ENCODE data around the gene CAPNS1. TPM values are rescaled to one million over a fixed set of nuclear protein-coding genes. Genes with fewer than 3 reads are reported as not detected.

The CAPNS1 gene
- total RNA-seq (2022) (480 and 489 TPM in 2 replicates), Bru-seq, nascent RNA (percentile 72 among the genes with signal in this experiment), BruChase-seq, experiment 1, labeled RNA remaining after a 2-hour chase (percentile 73 among the genes with signal in this experiment), BruChase-seq, experiment 2, labeled RNA remaining after a 6-hour chase (percentile 86 among the genes with signal in this experiment)
- long read RNA-seq, transcript CAPNS1-201 (11 exons, 1,918 nt): major isoform, 19 of 72 reads
- long read RNA-seq, partial matches to known transcripts: 44 of 72 reads
- long read RNA-seq, other reads (novel, unspliced or antisense): 7 of 72 reads

DNA sequence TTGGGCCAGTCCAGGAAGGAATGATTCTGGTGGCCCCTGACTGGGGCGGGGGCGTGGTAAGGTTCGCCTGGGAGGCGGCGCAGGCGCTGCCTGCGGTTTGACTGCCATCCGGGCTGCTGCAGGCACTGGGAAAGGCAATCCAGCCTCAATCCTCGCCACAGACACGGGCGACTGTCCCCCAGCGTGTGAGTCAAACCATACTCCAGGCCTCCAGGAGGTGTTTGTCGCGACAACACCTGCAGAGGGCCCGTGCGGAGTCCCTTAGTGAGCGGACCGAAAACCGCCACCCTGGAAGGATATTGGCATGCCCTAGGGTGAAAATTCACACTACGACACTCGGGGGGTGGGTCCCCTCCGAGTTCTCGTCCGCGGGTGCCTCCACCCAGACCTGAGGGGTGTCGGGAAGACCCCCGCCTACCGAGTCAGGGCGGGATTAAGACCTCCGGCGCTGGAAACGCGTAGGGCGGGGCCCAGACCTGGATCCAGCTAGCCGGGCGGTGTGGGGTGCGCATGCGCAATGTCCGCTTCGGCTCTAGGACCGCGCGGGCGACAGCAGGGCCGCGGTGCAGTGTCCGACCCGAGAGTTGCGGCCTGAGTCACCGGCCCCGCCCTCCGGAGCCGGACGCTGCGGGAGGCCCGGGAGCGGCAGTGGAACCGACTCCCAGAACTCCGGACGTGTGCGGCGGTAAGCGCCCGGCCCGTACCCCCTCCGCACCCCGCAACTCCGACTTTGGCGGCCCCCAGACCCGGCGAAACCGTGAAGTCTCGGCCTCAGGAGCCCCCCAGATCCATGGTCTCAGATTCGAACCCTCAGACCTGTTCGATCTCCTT, at the start of gene CAPNS1:
Gene CAPNS1, plus strand, starts transcription at position 594 of the 831 bp plus-strand sequence. CDS start 946 bp downstream, outside the sequence.
- Mint-ChIP-seq H3K36me3 (ENCODE audit: insufficient read depth, unreplicated experiment) (peaks cover 36% of the 10 kb centered on the region), H3K4me1 (ENCODE audit: low read depth, unreplicated experiment) (peaks cover 21% of the 10 kb centered on the region), H3K27me3 (ENCODE audit: insufficient read depth, unreplicated experiment) (no peaks in the 10 kb centered on the region), H3K4me3 (ENCODE audit: unreplicated experiment) (peak within 1 kb of the TSS; percentile 93), H3K9me3 (ENCODE audit: unreplicated experiment) (peaks cover 9% of the 10 kb centered on the region), H3K27ac (ENCODE audit: unreplicated experiment) (peak within 1 kb of the TSS; percentile 91)
- Histone ChIP-seq H3K4me3 (ENCODE audit: low read depth, low read length) (peak within 1 kb of the TSS; percentile 70), H3K36me3 (ENCODE audit: control insufficient read depth, insufficient read depth, low read length) (0 out of 2 replicates have a peak, but pooled peaks cover 3% of the 10 kb centered on the region), H3K9me3 (no peaks in the 10 kb centered on the region; the same call in 1 of the 2 replicates), H3K4me1 (peaks cover 7% of the 10 kb centered on the region), H3K27me3 (replicated peaks; ENCODE audit: control insufficient read depth, insufficient read depth, low read length) (no peaks in the 10 kb centered on the region)
- CTCF ChIA-PET: interaction anchor here (1.5 kb wide), 1 partner anchor 12 kb away, joined by 10 read pairs; no protein-coding TSS in a partner anchor
- POLR2A ChIA-PET: interaction anchor here (0.6 to 2.0 kb wide), 5 partner anchors 10 to 172 kb away, joined by 4 to 12 read pairs (median 5); partner anchors contain the start of genes ZNF146 and ZNF565
- DNase-seq: peak; percentile 97 to 99
- TF ChIP-seq, protein P1, sequence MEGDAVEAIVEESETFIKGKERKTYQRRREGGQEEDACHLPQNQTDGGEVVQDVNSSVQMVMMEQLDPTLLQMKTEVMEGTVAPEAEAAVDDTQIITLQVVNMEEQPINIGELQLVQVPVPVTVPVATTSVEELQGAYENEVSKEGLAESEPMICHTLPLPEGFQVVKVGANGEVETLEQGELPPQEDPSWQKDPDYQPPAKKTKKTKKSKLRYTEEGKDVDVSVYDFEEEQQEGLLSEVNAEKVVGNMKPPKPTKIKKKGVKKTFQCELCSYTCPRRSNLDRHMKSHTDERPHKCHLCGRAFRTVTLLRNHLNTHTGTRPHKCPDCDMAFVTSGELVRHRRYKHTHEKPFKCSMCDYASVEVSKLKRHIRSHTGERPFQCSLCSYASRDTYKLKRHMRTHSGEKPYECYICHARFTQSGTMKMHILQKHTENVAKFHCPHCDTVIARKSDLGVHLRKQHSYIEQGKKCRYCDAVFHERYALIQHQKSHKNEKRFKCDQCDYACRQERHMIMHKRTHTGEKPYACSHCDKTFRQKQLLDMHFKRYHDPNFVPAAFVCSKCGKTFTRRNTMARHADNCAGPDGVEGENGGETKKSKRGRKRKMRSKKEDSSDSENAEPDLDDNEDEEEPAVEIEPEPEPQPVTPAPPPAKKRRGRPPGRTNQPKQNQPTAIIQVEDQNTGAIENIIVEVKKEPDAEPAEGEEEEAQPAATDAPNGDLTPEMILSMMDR (IDR thresholded peaks at IDR 0.05; ENCODE audit: insufficient read depth in 1 of 2, low read depth in 1 of 2, low read length in 1 of 2, severe bottlenecking in 1 of 2, unreplicated experiment in 1 of 2): peak; percentile 33 to 46
- intact Hi-C loops (cut with micrococcal nuclease; ENCODE audit: unreplicated experiment): loop anchor here (1.0 to 2.0 kb wide), 4 partner anchors 11 to 76 kb away; partner anchors contain the start of genes POLR2I, TBCB and ZNF146
- no TSS peak for BruUV-seq (replicated peaks)

GRCh38 chr19:36090910-36091695, 48.8 kb upstream of the CAPNS1 start:
- no peak overlapping the region for H3K4me3 Mint-ChIP-seq (ENCODE audit: unreplicated experiment)
- ChIA-PET CTCF (no interaction called here), POLR2A (no interaction called here)
- Histone ChIP-seq H3K4me1 (no peaks in the 10 kb centered on the region), H3K4me3 (ENCODE audit: low read depth, low read length) (no peak overlapping the region), H3K36me3 (ENCODE audit: control insufficient read depth, insufficient read depth, low read length) (peaks cover 1% of the 10 kb centered on the region; the same call in 1 of the 2 replicates), H3K9me3 (no peaks in the 10 kb centered on the region), H3K27me3 (replicated peaks; ENCODE audit: control insufficient read depth, insufficient read depth, low read length) (no peaks in the 10 kb centered on the region)
- H3K27ac Mint-ChIP-seq (ENCODE audit: unreplicated experiment): no peak overlapping the region
- intact Hi-C loops (cut with micrococcal nuclease; ENCODE audit: unreplicated experiment): no loop called here
- H3K27me3 Mint-ChIP-seq (ENCODE audit: insufficient read depth, unreplicated experiment): no peaks in the 10 kb centered on the region
- DNase-seq: no peak
- BruUV-seq (replicated peaks): no TSS peak
- peaks cover 70% of the 10 kb centered on the region for H3K36me3 Mint-ChIP-seq (ENCODE audit: insufficient read depth, unreplicated experiment)
- H3K4me1 Mint-ChIP-seq (ENCODE audit: low read depth, unreplicated experiment): no peaks in the 10 kb centered on the region
- TF ChIP-seq, protein P1 (IDR thresholded peaks at IDR 0.05; ENCODE audit: insufficient read depth in 1 of 2, low read depth in 1 of 2, low read length in 1 of 2, severe bottlenecking in 1 of 2, unreplicated experiment in 1 of 2): no peak
- no peaks in the 10 kb centered on the region for H3K9me3 Mint-ChIP-seq (ENCODE audit: unreplicated experiment)

DNA sequence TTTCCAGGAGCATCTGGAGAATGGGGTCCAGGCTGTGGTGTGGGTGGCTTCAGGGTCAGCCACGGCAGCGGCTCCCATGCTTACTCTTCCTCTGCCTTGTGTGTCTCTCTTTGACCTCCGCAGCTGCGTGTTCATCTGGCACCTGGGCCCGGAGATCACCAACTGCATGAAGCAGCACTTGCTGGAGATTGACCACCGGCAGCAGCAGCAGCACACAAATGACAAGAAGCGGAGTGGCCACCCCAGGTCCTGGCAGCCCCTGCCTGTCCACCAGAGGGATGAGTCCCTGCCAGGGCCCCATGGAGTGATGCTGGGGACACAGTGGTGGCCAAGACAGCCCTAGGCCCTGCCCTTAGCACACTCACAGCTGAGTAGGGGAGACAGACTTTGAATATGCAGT, 47.3 kb upstream of the CAPNS1 start:
- H3K36me3 ChIP-seq (ENCODE audit: control insufficient read depth, insufficient read depth, low read length): peaks cover 1% of the 10 kb centered on the region; the same call in 1 of the 2 replicates
- no peaks in the 10 kb centered on the region for H3K4me1 Mint-ChIP-seq (ENCODE audit: low read depth, unreplicated experiment)
- H3K27me3 Mint-ChIP-seq (ENCODE audit: insufficient read depth, unreplicated experiment): no peaks in the 10 kb centered on the region
- no peaks in the 10 kb centered on the region for H3K27me3 ChIP-seq (replicated peaks; ENCODE audit: control insufficient read depth, insufficient read depth, low read length)
- no peaks in the 10 kb centered on the region for H3K9me3 Mint-ChIP-seq (ENCODE audit: unreplicated experiment)
- H3K4me1 ChIP-seq: no peaks in the 10 kb centered on the region
- intact Hi-C loops (cut with micrococcal nuclease; ENCODE audit: unreplicated experiment): no loop called here
- peaks cover 59% of the 10 kb centered on the region for H3K36me3 Mint-ChIP-seq (ENCODE audit: insufficient read depth, unreplicated experiment)
- no peak overlapping the region for H3K4me3 ChIP-seq (ENCODE audit: low read depth, low read length)
- TF ChIP-seq, protein P1 (IDR thresholded peaks at IDR 0.05; ENCODE audit: insufficient read depth in 1 of 2, low read depth in 1 of 2, low read length in 1 of 2, severe bottlenecking in 1 of 2, unreplicated experiment in 1 of 2): no peak
- no peak for DNase-seq
- ChIA-PET CTCF (no interaction called here), POLR2A (no interaction called here)
- H3K4me3 Mint-ChIP-seq (ENCODE audit: unreplicated experiment): no peak overlapping the region
- BruUV-seq (replicated peaks): no TSS peak
- H3K9me3 ChIP-seq: no peaks in the 10 kb centered on the region
- H3K27ac Mint-ChIP-seq (ENCODE audit: unreplicated experiment): no peak overlapping the region
